Islet of Langerhans (tissue), 1 donor: ENCODE data around the gene TSFM.
A peak's percentile ranks its signal among the peaks of the same experiment; 100 is the strongest.

Experiments used
- FAIRE-seq: peaks from one replicate; lab custom pipeline; 2011; peaks lifted over from hg19 to GRCh38; lab: Jason Lieb, UNC

The TSFM gene

GRCh38 chr12:57746025-57746424 lies 36.6 kb upstream of the TSFM start:
- no peak for FAIRE-seq

- no peak for FAIRE-seq
These were observed 33.5 kb upstream of the TSFM start for GRCh38 chr12:57749061-57749460.

GRCh38 chr12:57750561-57751431 lies 31.8 kb upstream of the TSFM start:
- no peak for FAIRE-seq

GRCh38 chr12:57751432-57751787 lies 31.2 kb upstream of the TSFM start:
- no peak for FAIRE-seq

- peak; percentile 36 for FAIRE-seq
These were observed 30.6 kb upstream of the TSFM start, which contains the start of gene CDK4 for GRCh38 chr12:57751788-57752667. Gene CDK4 (minus strand): TSS chr12:57752310. CDS start chr12:57751717, 593 bp downstream.

GRCh38 chr12:57752668-57753000 lies 30.0 kb upstream of the TSFM start:
- no peak for FAIRE-seq

GRCh38 chr12:57753756-57754337 lies 28.7 kb upstream of the TSFM start:
- no peak for FAIRE-seq

GRCh38 chr12:57754411-57755193 lies 28.0 kb upstream of the TSFM start, which contains the start of gene MARCHF9:
Gene MARCHF9 (plus strand): TSS chr12:57755103. CDS start chr12:57755529, 426 bp downstream.
- FAIRE-seq = no peak

GRCh38 chr12:57755194-57755453 lies 27.5 kb upstream of the TSFM start:
- no peak for FAIRE-seq

GRCh38 chr12:57755454-57756372 lies 26.9 kb upstream of the TSFM start:
- no peak for FAIRE-seq

- no peak for FAIRE-seq
These were observed 25.9 kb upstream of the TSFM start for GRCh38 chr12:57756406-57757341.

- no peak for FAIRE-seq
These were observed 24.8 kb upstream of the TSFM start for GRCh38 chr12:57757771-57758170.

GRCh38 chr12:57758552-57759359 lies 23.8 kb upstream of the TSFM start:
- FAIRE-seq = no peak

GRCh38 chr12:57759360-57759980 lies 23.1 kb upstream of the TSFM start:
- FAIRE-seq = no peak

GRCh38 chr12:57760347-57760982 lies 22.1 kb upstream of the TSFM start:
- no peak for FAIRE-seq

- FAIRE-seq = no peak
These were observed 21.1 kb upstream of the TSFM start for GRCh38 chr12:57761391-57761998.

GRCh38 chr12:57762463-57762862 lies 20.1 kb upstream of the TSFM start:
- no peak for FAIRE-seq
